ENCODE data around the gene MORN1.
A peak's percentile ranks its signal among the peaks of the same experiment; 100 is the strongest.

The MORN1 gene

GRCh38 chr1:2407991-2408275, 16.6 kb upstream of the MORN1 start:
- Histone ChIP-seq H3K36me3 (peaks cover 39% of the 10 kb centered on the region), H3K4me1 (ENCODE audit: control insufficient read depth in 1 of 2, insufficient read depth in 1 of 2, low read depth in 1 of 2, low read length in 1 of 2) (peaks cover 9 to 13% of the 10 kb centered on the region in 2 experiments), H3K9me3 (no peaks in the 10 kb centered on the region), H3K4me3 (ENCODE audit: low read depth in 1 of 2, low read length in 1 of 2) (no peak overlapping the region), H3K27ac (no peak overlapping the region), H3K27me3 (no peaks in the 10 kb centered on the region)
- TF ChIP-seq, protein P1, sequence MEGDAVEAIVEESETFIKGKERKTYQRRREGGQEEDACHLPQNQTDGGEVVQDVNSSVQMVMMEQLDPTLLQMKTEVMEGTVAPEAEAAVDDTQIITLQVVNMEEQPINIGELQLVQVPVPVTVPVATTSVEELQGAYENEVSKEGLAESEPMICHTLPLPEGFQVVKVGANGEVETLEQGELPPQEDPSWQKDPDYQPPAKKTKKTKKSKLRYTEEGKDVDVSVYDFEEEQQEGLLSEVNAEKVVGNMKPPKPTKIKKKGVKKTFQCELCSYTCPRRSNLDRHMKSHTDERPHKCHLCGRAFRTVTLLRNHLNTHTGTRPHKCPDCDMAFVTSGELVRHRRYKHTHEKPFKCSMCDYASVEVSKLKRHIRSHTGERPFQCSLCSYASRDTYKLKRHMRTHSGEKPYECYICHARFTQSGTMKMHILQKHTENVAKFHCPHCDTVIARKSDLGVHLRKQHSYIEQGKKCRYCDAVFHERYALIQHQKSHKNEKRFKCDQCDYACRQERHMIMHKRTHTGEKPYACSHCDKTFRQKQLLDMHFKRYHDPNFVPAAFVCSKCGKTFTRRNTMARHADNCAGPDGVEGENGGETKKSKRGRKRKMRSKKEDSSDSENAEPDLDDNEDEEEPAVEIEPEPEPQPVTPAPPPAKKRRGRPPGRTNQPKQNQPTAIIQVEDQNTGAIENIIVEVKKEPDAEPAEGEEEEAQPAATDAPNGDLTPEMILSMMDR (IDR thresholded peaks at IDR 0.05) = no peak

- peaks cover 7 to 10% of the 10 kb centered on the region in 2 experiments for H3K4me1 ChIP-seq (ENCODE audit: control insufficient read depth in 1 of 2, insufficient read depth in 1 of 2, low read depth in 1 of 2, low read length in 1 of 2)
- TF ChIP-seq, protein P1 (IDR thresholded peaks at IDR 0.05) = no peak
- peaks cover 45% of the 10 kb centered on the region for H3K36me3 ChIP-seq
- no peak overlapping the region for H3K4me3 ChIP-seq (ENCODE audit: low read depth in 1 of 2, low read length in 1 of 2)
- H3K27ac ChIP-seq = no peak overlapping the region
- H3K27me3 ChIP-seq = no peaks in the 10 kb centered on the region
- H3K9me3 ChIP-seq = no peaks in the 10 kb centered on the region
Measured at GRCh38 chr1:2407166-2407990, 16.0 kb upstream of the MORN1 start.

- H3K36me3 ChIP-seq = peaks cover 53% of the 10 kb centered on the region
Measured at GRCh38 chr1:2406451-2407041, 15.2 kb upstream of the MORN1 start.

GRCh38 chr1:2405588-2406295, 14.4 kb upstream of the MORN1 start:
- TF ChIP-seq, protein P1 (IDR thresholded peaks at IDR 0.05) = no peak
- Histone ChIP-seq H3K36me3 (peaks cover 59% of the 10 kb centered on the region), H3K4me3 (ENCODE audit: low read depth in 1 of 2, low read length in 1 of 2) (no peak overlapping the region), H3K27me3 (no peaks in the 10 kb centered on the region), H3K4me1 (ENCODE audit: control insufficient read depth in 1 of 2, insufficient read depth in 1 of 2, low read depth in 1 of 2, low read length in 1 of 2) (no peaks in the 10 kb centered on the region), H3K9me3 (no peaks in the 10 kb centered on the region), H3K27ac (peak overlapping the region; percentile 2)

More at GRCh38 chr1:2406451-2407041, 15.2 kb upstream of the MORN1 start:
- TF ChIP-seq, protein P1 (IDR thresholded peaks at IDR 0.05) = no peak
- H3K9me3 ChIP-seq = no peaks in the 10 kb centered on the region
- no peak overlapping the region for H3K4me3 ChIP-seq (ENCODE audit: low read depth in 1 of 2, low read length in 1 of 2)
- peaks cover under 1 to 2% of the 10 kb centered on the region in 2 experiments for H3K4me1 ChIP-seq (ENCODE audit: control insufficient read depth in 1 of 2, insufficient read depth in 1 of 2, low read depth in 1 of 2, low read length in 1 of 2)
- H3K27ac ChIP-seq = no peak overlapping the region
- no peaks in the 10 kb centered on the region for H3K27me3 ChIP-seq

DNA sequence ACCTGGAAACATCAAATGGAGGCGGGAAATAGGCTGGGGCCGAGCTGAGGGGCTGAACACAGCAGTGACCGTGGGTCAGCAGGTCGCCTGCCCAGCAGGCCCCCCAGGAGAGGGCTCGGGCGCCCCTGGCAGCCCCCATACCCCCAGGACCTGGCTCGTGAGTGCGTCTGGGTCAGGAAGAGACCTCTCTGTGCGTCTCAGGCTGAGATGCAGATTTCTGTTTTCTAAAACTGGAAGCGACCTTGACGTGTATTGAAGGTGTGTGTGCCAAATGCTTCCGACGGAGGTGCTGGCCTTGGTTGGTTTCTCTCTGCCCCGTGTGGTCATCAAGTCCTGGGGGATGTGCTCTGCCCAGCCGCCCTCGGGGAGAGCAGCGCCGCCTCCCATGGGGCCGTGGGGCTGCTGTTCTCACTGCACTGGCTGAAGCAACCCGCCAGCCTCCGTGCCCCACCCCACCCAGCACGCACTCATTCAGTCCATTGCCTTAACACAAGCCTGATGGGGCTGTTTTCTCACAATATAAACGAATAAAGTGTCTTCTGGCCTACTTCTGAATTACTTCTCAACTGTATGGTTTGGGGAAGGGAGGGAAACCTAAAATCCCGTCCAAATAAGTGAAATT, 13.6 kb upstream of the MORN1 start:
- Histone ChIP-seq H3K4me1 (ENCODE audit: control insufficient read depth in 1 of 2, insufficient read depth in 1 of 2, low read depth in 1 of 2, low read length in 1 of 2) (no peaks in the 10 kb centered on the region), H3K36me3 (peaks cover 66% of the 10 kb centered on the region), H3K9me3 (no peaks in the 10 kb centered on the region), H3K27me3 (no peaks in the 10 kb centered on the region), H3K27ac (peak overlapping the region; percentile 2), H3K4me3 (ENCODE audit: low read depth in 1 of 2, low read length in 1 of 2) (no peak overlapping the region)
- TF ChIP-seq, protein P1 (IDR thresholded peaks at IDR 0.05) = no peak
